Placental pericyte (primary cell): ENCODE data around the gene NAV2. TPM values are rescaled to one million over a fixed set of nuclear protein-coding genes. Genes with fewer than 3 reads are reported as not detected.

ENCODE experiments used
- small RNA-seq: library from RNA; depleted of rRNA; stranded (forward); fragments of <200 nt; gene quantifications from one replicate; pipeline ENCODE3, GENCODE V24; 2012; ENCODE audit warnings: low replicate concordance
- total RNA-seq: library from RNA; depleted of rRNA; stranded (reverse); fragments of >200 nt; gene quantifications from 2 replicates; pipeline ENCODE4 v1.2.3, GENCODE V29; 2012

Gene NAV2, protein sequence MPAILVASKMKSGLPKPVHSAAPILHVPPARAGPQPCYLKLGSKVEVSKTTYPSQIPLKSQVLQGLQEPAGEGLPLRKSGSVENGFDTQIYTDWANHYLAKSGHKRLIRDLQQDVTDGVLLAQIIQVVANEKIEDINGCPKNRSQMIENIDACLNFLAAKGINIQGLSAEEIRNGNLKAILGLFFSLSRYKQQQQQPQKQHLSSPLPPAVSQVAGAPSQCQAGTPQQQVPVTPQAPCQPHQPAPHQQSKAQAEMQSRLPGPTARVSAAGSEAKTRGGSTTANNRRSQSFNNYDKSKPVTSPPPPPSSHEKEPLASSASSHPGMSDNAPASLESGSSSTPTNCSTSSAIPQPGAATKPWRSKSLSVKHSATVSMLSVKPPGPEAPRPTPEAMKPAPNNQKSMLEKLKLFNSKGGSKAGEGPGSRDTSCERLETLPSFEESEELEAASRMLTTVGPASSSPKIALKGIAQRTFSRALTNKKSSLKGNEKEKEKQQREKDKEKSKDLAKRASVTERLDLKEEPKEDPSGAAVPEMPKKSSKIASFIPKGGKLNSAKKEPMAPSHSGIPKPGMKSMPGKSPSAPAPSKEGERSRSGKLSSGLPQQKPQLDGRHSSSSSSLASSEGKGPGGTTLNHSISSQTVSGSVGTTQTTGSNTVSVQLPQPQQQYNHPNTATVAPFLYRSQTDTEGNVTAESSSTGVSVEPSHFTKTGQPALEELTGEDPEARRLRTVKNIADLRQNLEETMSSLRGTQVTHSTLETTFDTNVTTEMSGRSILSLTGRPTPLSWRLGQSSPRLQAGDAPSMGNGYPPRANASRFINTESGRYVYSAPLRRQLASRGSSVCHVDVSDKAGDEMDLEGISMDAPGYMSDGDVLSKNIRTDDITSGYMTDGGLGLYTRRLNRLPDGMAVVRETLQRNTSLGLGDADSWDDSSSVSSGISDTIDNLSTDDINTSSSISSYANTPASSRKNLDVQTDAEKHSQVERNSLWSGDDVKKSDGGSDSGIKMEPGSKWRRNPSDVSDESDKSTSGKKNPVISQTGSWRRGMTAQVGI (N-terminal part only)
- 1.3 and 13.7 TPM in 2 replicates for total RNA-seq

DNA sequence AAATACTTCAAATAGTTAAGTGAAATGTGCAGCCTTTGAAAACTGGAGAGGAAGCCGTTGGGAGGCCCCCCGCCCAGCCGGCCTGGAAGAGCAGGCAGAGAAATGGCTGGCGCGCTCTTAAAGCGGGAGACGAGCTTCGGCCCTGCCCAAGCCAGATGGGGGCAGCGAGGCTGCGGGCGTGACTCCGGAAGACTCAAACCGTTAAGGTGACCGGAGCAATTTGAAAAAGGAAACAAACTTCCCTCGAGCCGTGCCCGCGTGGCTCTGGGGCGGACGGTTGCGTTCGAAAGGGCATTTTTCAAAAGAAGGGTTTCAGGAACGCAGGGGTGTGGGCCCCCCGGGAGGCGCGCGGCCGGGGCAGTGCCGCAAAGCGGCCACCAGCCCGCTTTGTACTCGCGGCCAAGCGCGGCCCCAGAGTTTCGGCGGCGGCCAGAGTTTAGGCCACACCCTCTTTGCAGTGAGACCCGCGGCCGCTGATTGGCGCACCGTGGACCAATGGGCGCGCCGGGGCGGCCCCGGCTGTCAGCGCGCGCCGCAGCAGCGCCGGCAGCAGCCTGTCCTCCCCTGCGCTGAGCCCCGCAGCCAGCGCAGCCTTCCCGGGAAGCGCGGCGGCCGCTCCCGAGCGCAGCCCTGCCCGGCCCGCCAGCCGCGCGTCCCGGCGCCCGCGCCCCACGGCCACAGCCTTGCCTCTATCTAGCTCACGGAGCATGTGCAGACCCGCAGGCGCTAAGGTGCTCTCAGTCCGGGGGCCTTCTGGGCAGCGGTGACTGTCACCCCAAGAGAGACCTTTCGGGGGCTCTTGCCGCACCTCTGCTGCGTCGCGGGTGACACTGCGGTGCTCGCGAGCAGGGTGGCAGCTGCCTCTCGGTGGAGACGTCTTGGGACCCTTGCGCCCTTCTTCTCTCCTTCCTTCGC is at the start of gene NAV2:
NAV2 (plus strand) TSS at position 557 of the 915 bp plus-strand sequence. CDS start 859 bp downstream, outside the sequence.

DNA sequence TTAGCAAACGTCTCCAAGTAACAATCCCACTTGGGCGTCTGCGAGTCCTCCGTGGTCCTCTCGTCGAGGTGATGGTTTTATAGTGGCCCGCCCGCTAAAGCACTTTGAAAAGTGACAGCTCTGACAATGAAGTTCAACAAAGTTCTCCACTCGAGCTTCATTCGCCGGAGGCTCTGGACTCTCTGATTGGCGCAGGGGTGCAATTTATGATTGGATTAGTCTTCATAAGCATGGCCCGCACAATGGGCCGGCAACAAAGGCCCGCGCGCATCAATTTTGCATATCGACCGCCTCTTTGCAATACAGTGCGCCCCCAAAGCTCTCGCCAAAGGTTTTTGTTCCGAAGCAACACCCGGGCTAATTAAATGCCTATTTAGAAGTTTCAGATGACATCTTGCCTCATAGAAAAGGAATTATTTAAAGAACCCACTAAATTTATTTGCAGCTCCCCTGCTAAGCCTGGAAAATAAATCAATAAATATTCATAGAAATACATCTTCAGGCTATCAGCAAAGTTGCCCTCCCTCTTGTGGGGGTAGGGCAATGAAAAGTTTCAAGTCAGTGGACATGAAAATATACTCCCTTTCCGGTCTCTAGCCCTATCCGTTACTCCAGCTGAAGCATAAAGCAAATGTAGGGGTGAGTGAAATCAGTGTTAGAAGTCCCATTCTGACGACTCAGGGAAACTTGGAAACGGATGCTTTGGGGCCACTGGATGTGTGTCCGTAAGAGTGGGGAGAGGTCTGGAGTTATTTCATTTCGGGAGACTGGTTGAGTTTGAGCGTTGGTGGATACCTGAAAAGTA is 448.0 kb downstream of the NAV2 start, which contains the start of gene DBX1:
DBX1 (minus strand) TSS at position 51 of the 805 bp plus-strand sequence. CDS start 151 bp downstream, outside the sequence.

Small RNAs within 50 kb of the gene (small RNA-seq; reads per million reads assigned to genes)
- gene MIR4694: not detected
